PC-3 (cell line): Measurements from ENCODE around the gene TIMP2.

Source experiments
- CTCF ChIP-seq: fragments of 300-600 bp; sonication (generic); conservative IDR thresholded peaks from 2 replicates; pipeline ENCODE4 v1.5.1; 2017; ENCODE audit warnings: antibody characterized with exemption, low read depth, mild to moderate bottlenecking, low read length
- EZH2 ChIP-seq: fragments of 300-600 bp; sonication (generic); IDR thresholded peaks from one replicate; pipeline ENCODE4 v1.6.1; 2017; ENCODE audit warnings: antibody characterized with exemption, mild to moderate bottlenecking, low read length; ENCODE audit not compliant: unreplicated experiment

GRCh38 chr17:78920528-78920927, 4.7 kb downstream of the TIMP2 start:
- TF ChIP-seq CTCF (no peak), EZH2 (no peak)
